ENCODE data around the gene SLC25A21. TPM values are rescaled to one million over a fixed set of nuclear protein-coding genes. Genes with fewer than 3 reads are reported as not detected.

The SLC25A21 gene
- total and polyA plus RNA-seq, 2 of the 13 experiments (the other 11 are each of a cell fraction or from before 2014, with no cell fraction given) = 1.9 to 2.9 TPM

DNA sequence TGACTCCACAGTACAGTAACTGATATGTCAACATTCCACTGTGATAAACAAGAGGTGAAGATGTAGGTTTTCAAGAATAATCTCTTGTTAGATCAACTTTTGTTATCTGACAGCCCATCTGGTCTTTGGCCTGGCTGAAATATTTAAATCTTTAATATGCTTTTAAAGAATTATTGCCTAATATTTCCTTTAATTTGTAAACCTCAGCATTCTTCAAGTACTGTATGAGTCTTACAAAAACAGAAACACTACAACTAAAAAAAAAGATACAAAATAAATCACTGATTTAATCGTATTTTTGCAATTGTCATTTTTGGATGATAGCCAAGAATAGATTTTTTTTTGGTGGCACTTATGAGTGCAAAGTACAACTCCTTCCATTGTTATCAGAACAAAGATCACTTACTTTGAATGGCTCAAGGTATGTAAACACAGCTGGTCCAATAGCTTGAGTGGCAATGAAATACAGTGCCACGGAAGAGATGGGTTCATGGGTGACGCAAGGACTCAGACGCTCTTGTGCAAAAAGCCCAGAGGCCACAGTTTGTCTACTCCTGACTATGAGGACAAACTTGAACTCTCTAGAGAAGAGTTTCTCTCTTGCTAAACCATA lies 401.3 kb downstream of the SLC25A21 start (continued):
- TF ChIP-seq TBX3 (IDR thresholded peaks at IDR 0.05; ENCODE audit: borderline replicate concordance) (peak; percentile 39; the same call in 1 of the 2 replicates), ATF4 (CRISPR knock-in tag; IDR thresholded peaks at IDR 0.05) (peak in 1 of 2 experiments; percentile 61; a peak in 2 of 4 replicates), KMT2B (CRISPR knock-in tag; IDR thresholded peaks at IDR 0.05) (no peak), SALL1 (CRISPR knock-in tag; IDR thresholded peaks at IDR 0.05) (peak; percentile 30; the same call in 1 of the 2 replicates), HNF4G (IDR thresholded peaks at IDR 0.05; ENCODE audit: borderline replicate concordance, low read depth, low read length) (peak; percentile 42; the same call in 1 of the 2 replicates), HNF4G (CRISPR knock-in tag; IDR thresholded peaks at IDR 0.05; ENCODE audit: borderline replicate concordance, low read depth) (no peak), KDM1A (CRISPR knock-in tag; IDR thresholded peaks at IDR 0.05) (peak; percentile 66; the same call in 1 of the 2 replicates), HDAC2 (CRISPR knock-in tag; IDR thresholded peaks at IDR 0.05) (no peak), LCORL (IDR thresholded peaks at IDR 0.05) (no peak), LCORL (CRISPR knock-in tag; IDR thresholded peaks at IDR 0.05) (no peak), POLR2A (IDR thresholded peaks at IDR 0.05; ENCODE audit: insufficient read depth in 1 of 2, low read depth in 2 of 2, low read length in 2 of 2) (no peak), FOXJ3 (CRISPR knock-in tag; IDR thresholded peaks at IDR 0.05; ENCODE audit: borderline replicate concordance) (no peak), ZNF17 (CRISPR knock-in tag; IDR thresholded peaks at IDR 0.05) (no peak), NCOR1 (IDR thresholded peaks at IDR 0.05; ENCODE audit: borderline replicate concordance, low read length) (peak; percentile 86), FOXK1 (CRISPR knock-in tag; IDR thresholded peaks at IDR 0.05; ENCODE audit: borderline replicate concordance, low read depth) (peak; percentile 38; the same call in 1 of the 2 replicates), ZNF468 (CRISPR knock-in tag; IDR thresholded peaks at IDR 0.05) (no peak), SOX13 (IDR thresholded peaks at IDR 0.05) (peak; percentile 87; the same call in 1 of the 2 replicates), SOX13 (CRISPR knock-in tag; conservative IDR thresholded peaks at IDR 0.05 in 1 of 2, IDR thresholded peaks at IDR 0.05 in 1 of 2) (peak in 1 of 2 experiments; percentile 97; a peak in 2 of 4 replicates), NFE2L1 (CRISPR knock-in tag; IDR thresholded peaks at IDR 0.05; ENCODE audit: borderline replicate concordance) (no peak), EP300 (IDR thresholded peaks at IDR 0.05; ENCODE audit: low read depth in 2 of 2, low read length in 2 of 2) (peak in 1 of 2 experiments; percentile 30; a peak in 1 of 4 replicates), EP300 (CRISPR knock-in tag; IDR thresholded peaks at IDR 0.05; ENCODE audit: borderline replicate concordance) (no peak), ARID5B (CRISPR knock-in tag; IDR thresholded peaks at IDR 0.05) (peak; percentile 53; the same call in 1 of the 2 replicates)
